ENCODE data around the gene ZNF318. TPM values are rescaled to one million over a fixed set of nuclear protein-coding genes. Genes with fewer than 3 reads are reported as not detected.

The ZNF318 gene
- total RNA-seq, 1 experiment from 2014 or later: 23.8 TPM

DNA sequence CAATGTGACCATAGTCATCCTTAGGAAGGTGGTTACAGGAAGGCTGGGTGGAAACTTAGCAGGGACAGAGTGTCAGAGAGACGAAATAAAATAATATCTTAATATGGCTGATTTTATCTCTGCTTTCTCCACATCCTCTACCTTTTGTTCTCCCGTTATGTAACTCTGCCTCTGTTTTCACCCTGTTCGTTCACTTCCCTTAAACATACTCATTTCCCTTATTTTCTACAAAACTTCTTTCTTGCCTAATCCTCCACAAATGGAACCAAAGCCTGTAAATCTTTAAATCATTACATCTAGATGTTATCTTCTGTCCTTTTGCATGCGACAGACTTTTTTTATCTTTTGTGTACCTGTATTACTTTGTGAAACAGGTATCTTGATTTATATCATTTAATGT is 37.6 kb downstream of the ZNF318 start:
- Histone ChIP-seq H3K4me1 (ENCODE audit: insufficient read depth, low read length, poor library complexity, severe bottlenecking) (no peaks in the 10 kb centered on the region), H3K9me3 (ENCODE audit: low read depth, low read length, poor library complexity, severe bottlenecking) (no peaks in the 10 kb centered on the region), H3K4me3 (ENCODE audit: low read depth, low read length, poor library complexity, severe bottlenecking) (no peak overlapping the region), H3K27ac (ENCODE audit: low read depth, low read length, poor library complexity, severe bottlenecking) (no peak overlapping the region), H3K27me3 (replicated peaks; ENCODE audit: insufficient read depth, low read depth, low read length, poor library complexity) (no peaks in the 10 kb centered on the region), H3K36me3 (ENCODE audit: insufficient read depth, low read length, poor library complexity, severe bottlenecking) (no peaks in the 10 kb centered on the region)
- ChIA-PET CTCF (no interaction called here), POLR2A (ENCODE audit: low non-redundant PET) (no interaction called here)
- no peak for DNase-seq (ENCODE audit: low spot score)
- intact Hi-C loops (cut with micrococcal nuclease; ENCODE audit: unreplicated experiment): loop anchor here (5.0 kb wide), 1 partner anchor 70 kb away; no protein-coding TSS in a partner anchor
- TF ChIP-seq EZH2 (IDR thresholded peaks at IDR 0.05; ENCODE audit: borderline replicate concordance, low read depth, low read length, poor library complexity, severe bottlenecking): no peak
- TF ChIP-seq, protein P1, sequence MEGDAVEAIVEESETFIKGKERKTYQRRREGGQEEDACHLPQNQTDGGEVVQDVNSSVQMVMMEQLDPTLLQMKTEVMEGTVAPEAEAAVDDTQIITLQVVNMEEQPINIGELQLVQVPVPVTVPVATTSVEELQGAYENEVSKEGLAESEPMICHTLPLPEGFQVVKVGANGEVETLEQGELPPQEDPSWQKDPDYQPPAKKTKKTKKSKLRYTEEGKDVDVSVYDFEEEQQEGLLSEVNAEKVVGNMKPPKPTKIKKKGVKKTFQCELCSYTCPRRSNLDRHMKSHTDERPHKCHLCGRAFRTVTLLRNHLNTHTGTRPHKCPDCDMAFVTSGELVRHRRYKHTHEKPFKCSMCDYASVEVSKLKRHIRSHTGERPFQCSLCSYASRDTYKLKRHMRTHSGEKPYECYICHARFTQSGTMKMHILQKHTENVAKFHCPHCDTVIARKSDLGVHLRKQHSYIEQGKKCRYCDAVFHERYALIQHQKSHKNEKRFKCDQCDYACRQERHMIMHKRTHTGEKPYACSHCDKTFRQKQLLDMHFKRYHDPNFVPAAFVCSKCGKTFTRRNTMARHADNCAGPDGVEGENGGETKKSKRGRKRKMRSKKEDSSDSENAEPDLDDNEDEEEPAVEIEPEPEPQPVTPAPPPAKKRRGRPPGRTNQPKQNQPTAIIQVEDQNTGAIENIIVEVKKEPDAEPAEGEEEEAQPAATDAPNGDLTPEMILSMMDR (conservative IDR thresholded peaks at IDR 0.05; ENCODE audit: low read depth, low read length): no peak
- BruUV-seq (replicated peaks): no TSS peak

DNA sequence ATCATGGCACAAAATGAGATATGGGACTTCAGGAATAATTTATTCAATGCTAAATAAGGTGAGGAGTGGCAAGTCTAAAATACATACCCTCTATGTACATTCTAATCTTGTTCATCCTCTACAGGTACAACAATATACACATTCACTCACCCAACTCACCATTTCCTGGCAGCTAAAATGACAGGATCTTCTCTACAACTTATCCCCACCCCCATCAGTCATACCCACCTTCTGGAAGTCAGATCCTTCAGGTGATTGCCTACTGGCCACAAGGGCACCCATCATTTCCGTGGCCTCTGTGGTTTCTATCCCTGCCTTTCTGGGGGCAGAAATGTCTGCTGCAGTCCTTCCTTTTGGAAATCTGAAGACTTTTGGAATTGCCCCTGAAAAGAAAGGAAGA is 38.0 kb downstream of the ZNF318 start:
- POLR2A ChIA-PET (ENCODE audit: low non-redundant PET): no interaction called here

DNA sequence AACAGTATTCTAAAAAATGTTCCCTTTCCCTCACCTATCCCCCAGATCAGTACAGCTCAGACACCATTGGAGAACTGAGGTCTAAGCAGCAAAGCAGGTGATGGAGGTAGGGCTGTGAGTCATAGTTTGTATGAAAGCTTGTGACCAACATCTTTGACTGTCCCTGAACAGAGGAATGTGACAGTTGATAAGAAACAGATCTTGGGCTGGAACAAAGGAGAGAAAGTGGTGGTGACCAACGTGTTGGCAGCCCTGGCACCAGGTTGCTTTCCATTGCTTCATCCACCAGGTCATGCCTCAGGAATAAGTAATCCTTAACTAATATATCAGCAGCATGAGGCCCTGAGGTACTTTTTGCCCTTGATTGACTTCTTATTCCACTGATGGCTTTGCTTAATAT is 40.9 kb downstream of the ZNF318 start:
- Histone ChIP-seq H3K4me1 (ENCODE audit: insufficient read depth, low read length, poor library complexity, severe bottlenecking) (no peaks in the 10 kb centered on the region), H3K27ac (ENCODE audit: low read depth, low read length, poor library complexity, severe bottlenecking) (no peak overlapping the region), H3K9me3 (ENCODE audit: low read depth, low read length, poor library complexity, severe bottlenecking) (no peaks in the 10 kb centered on the region), H3K36me3 (ENCODE audit: insufficient read depth, low read length, poor library complexity, severe bottlenecking) (no peaks in the 10 kb centered on the region), H3K27me3 (replicated peaks; ENCODE audit: insufficient read depth, low read depth, low read length, poor library complexity) (no peaks in the 10 kb centered on the region), H3K4me3 (ENCODE audit: low read depth, low read length, poor library complexity, severe bottlenecking) (no peak overlapping the region)
- ChIA-PET CTCF (no interaction called here), POLR2A (ENCODE audit: low non-redundant PET) (interaction anchor here (0.6 kb wide), 1 partner anchor 18 kb away, joined by 4 read pairs; no protein-coding TSS in a partner anchor)
- TF ChIP-seq, protein P1 (conservative IDR thresholded peaks at IDR 0.05; ENCODE audit: low read depth, low read length): no peak
- DNase-seq (ENCODE audit: low spot score): no peak
- intact Hi-C loops (cut with micrococcal nuclease; ENCODE audit: unreplicated experiment): no loop called here
- BruUV-seq (replicated peaks): no TSS peak

More for the DNA sequence above, 38.0 kb downstream of the ZNF318 start:
- Histone ChIP-seq H3K4me3 (ENCODE audit: low read depth, low read length, poor library complexity, severe bottlenecking) (no peak overlapping the region), H3K36me3 (ENCODE audit: insufficient read depth, low read length, poor library complexity, severe bottlenecking) (no peaks in the 10 kb centered on the region), H3K9me3 (ENCODE audit: low read depth, low read length, poor library complexity, severe bottlenecking) (no peaks in the 10 kb centered on the region), H3K4me1 (ENCODE audit: insufficient read depth, low read length, poor library complexity, severe bottlenecking) (no peaks in the 10 kb centered on the region), H3K27ac (ENCODE audit: low read depth, low read length, poor library complexity, severe bottlenecking) (no peak overlapping the region), H3K27me3 (replicated peaks; ENCODE audit: insufficient read depth, low read depth, low read length, poor library complexity) (no peaks in the 10 kb centered on the region)
- TF ChIP-seq EZH2 (IDR thresholded peaks at IDR 0.05; ENCODE audit: borderline replicate concordance, low read depth, low read length, poor library complexity, severe bottlenecking): no peak
- TF ChIP-seq, protein P1 (conservative IDR thresholded peaks at IDR 0.05; ENCODE audit: low read depth, low read length): no peak
- no peak for DNase-seq (ENCODE audit: low spot score)
- CTCF ChIA-PET: no interaction called here
- BruUV-seq (replicated peaks): no TSS peak
- intact Hi-C loops (cut with micrococcal nuclease; ENCODE audit: unreplicated experiment): loop anchor here (5.0 kb wide), 1 partner anchor 69 kb away; no protein-coding TSS in a partner anchor

All from A673 (cell line).